ENCODE measurements around the gene CDH4. TPM values are rescaled to one million over a fixed set of nuclear protein-coding genes. Genes with fewer than 3 reads are reported as not detected.

CDH4 gene
- polyA plus RNA-seq, 1 donor: 1.7 TPM

GRCh38 chr20:61543086-61543485, 291.0 kb downstream of the CDH4 start:
- Histone ChIP-seq H3K4me3 (ENCODE audit: low read length) (no peak overlapping the region), H3K9me3 (ENCODE audit: control insufficient read depth, low read depth, low read length) (no peaks in the 10 kb centered on the region), H3K36me3 (ENCODE audit: control insufficient read depth, insufficient read depth, low read length) (no peaks in the 10 kb centered on the region), H3K27me3 (ENCODE audit: control insufficient read depth, insufficient read depth, low read length) (no peaks in the 10 kb centered on the region), H3K4me1 (ENCODE audit: control insufficient read depth, insufficient read depth, low read length) (no peaks in the 10 kb centered on the region), H3K27ac (ENCODE audit: low read length) (no peak overlapping the region)
- 85% methylated on average over 4 of the region's 8 CpGs for WGBS (ENCODE audit: insufficient coverage, low lambda C conversion rate)
- no peak for DNase-seq

- no peaks in the 10 kb centered on the region for H3K9me3 ChIP-seq (ENCODE audit: control insufficient read depth, low read depth, low read length)
- no CpG with 5 or more reads among the region's 34 CpGs for WGBS (ENCODE audit: insufficient coverage, low lambda C conversion rate)
- no peaks in the 10 kb centered on the region for H3K36me3 ChIP-seq (ENCODE audit: control insufficient read depth, insufficient read depth, low read length)
- no peak overlapping the region for H3K27ac ChIP-seq (ENCODE audit: low read length)
- no peak overlapping the region for H3K4me3 ChIP-seq (ENCODE audit: low read length)
- no peak for DNase-seq
- no peaks in the 10 kb centered on the region for H3K4me1 ChIP-seq (ENCODE audit: control insufficient read depth, insufficient read depth, low read length)
- no peaks in the 10 kb centered on the region for H3K27me3 ChIP-seq (ENCODE audit: control insufficient read depth, insufficient read depth, low read length)
These were observed 292.1 kb downstream of the CDH4 start for GRCh38 chr20:61543931-61544745.

- Histone ChIP-seq H3K27me3 (ENCODE audit: control insufficient read depth, insufficient read depth, low read length) (no peaks in the 10 kb centered on the region), H3K9me3 (ENCODE audit: control insufficient read depth, low read depth, low read length) (no peaks in the 10 kb centered on the region), H3K4me3 (ENCODE audit: low read length) (no peak overlapping the region), H3K27ac (ENCODE audit: low read length) (no peak overlapping the region), H3K4me1 (ENCODE audit: control insufficient read depth, insufficient read depth, low read length) (no peaks in the 10 kb centered on the region), H3K36me3 (ENCODE audit: control insufficient read depth, insufficient read depth, low read length) (no peaks in the 10 kb centered on the region)
- 85% methylated on average over 5 of the region's 35 CpGs for whole genome bisulfite sequencing (ENCODE audit: insufficient coverage, low lambda C conversion rate)
- no peak for DNase-seq
These were observed 293.1 kb downstream of the CDH4 start for GRCh38 chr20:61544910-61545889.

GRCh38 chr20:61546641-61547040, 294.6 kb downstream of the CDH4 start:
- no peaks in the 10 kb centered on the region for H3K4me1 ChIP-seq (ENCODE audit: control insufficient read depth, insufficient read depth, low read length)
- H3K4me3 ChIP-seq (ENCODE audit: low read length): no peak overlapping the region
- H3K27ac ChIP-seq (ENCODE audit: low read length): no peak overlapping the region

GRCh38 chr20:61548069-61548468, 296.0 kb downstream of the CDH4 start:
- H3K4me3 ChIP-seq (ENCODE audit: low read length): no peak overlapping the region
- no peaks in the 10 kb centered on the region for H3K4me1 ChIP-seq (ENCODE audit: control insufficient read depth, insufficient read depth, low read length)
- no peak for DNase-seq
- no peaks in the 10 kb centered on the region for H3K36me3 ChIP-seq (ENCODE audit: control insufficient read depth, insufficient read depth, low read length)
- WGBS (ENCODE audit: insufficient coverage, low lambda C conversion rate): 100% methylated on average over 1 of the region's 4 CpGs
- H3K27me3 ChIP-seq (ENCODE audit: control insufficient read depth, insufficient read depth, low read length): no peaks in the 10 kb centered on the region
- H3K9me3 ChIP-seq (ENCODE audit: control insufficient read depth, low read depth, low read length): no peaks in the 10 kb centered on the region
- H3K27ac ChIP-seq (ENCODE audit: low read length): no peak overlapping the region

More at GRCh38 chr20:61546641-61547040, 294.6 kb downstream of the CDH4 start:
- H3K9me3 ChIP-seq (ENCODE audit: control insufficient read depth, low read depth, low read length): no peaks in the 10 kb centered on the region
- no CpG with 5 or more reads among the region's 12 CpGs for WGBS (ENCODE audit: insufficient coverage, low lambda C conversion rate)
- no peak for DNase-seq
- H3K36me3 ChIP-seq (ENCODE audit: control insufficient read depth, insufficient read depth, low read length): no peaks in the 10 kb centered on the region
- no peaks in the 10 kb centered on the region for H3K27me3 ChIP-seq (ENCODE audit: control insufficient read depth, insufficient read depth, low read length)

- Histone ChIP-seq H3K4me3 (ENCODE audit: low read length) (no peak overlapping the region), H3K9me3 (ENCODE audit: control insufficient read depth, low read depth, low read length) (no peaks in the 10 kb centered on the region), H3K4me1 (ENCODE audit: control insufficient read depth, insufficient read depth, low read length) (no peaks in the 10 kb centered on the region), H3K36me3 (ENCODE audit: control insufficient read depth, insufficient read depth, low read length) (no peaks in the 10 kb centered on the region), H3K27ac (ENCODE audit: low read length) (no peak overlapping the region), H3K27me3 (ENCODE audit: control insufficient read depth, insufficient read depth, low read length) (no peaks in the 10 kb centered on the region)
- DNase-seq: no peak
- WGBS (ENCODE audit: insufficient coverage, low lambda C conversion rate): no CpG with 5 or more reads among the region's 2 CpGs
These were observed 297.8 kb downstream of the CDH4 start for GRCh38 chr20:61549865-61550264.

GRCh38 chr20:61551401-61551800, 299.3 kb downstream of the CDH4 start:
- no peaks in the 10 kb centered on the region for H3K27me3 ChIP-seq (ENCODE audit: control insufficient read depth, insufficient read depth, low read length)
- H3K4me1 ChIP-seq (ENCODE audit: control insufficient read depth, insufficient read depth, low read length): no peaks in the 10 kb centered on the region
- H3K27ac ChIP-seq (ENCODE audit: low read length): no peak overlapping the region
- no peak for DNase-seq
- no peaks in the 10 kb centered on the region for H3K9me3 ChIP-seq (ENCODE audit: control insufficient read depth, low read depth, low read length)
- no peaks in the 10 kb centered on the region for H3K36me3 ChIP-seq (ENCODE audit: control insufficient read depth, insufficient read depth, low read length)
- no CpG with 5 or more reads among the region's 2 CpGs for WGBS (ENCODE audit: insufficient coverage, low lambda C conversion rate)
- no peak overlapping the region for H3K4me3 ChIP-seq (ENCODE audit: low read length)

GRCh38 chr20:61554617-61555016, 302.6 kb downstream of the CDH4 start:
- no peak overlapping the region for H3K27ac ChIP-seq (ENCODE audit: low read length)
- no peak for DNase-seq
- no peaks in the 10 kb centered on the region for H3K36me3 ChIP-seq (ENCODE audit: control insufficient read depth, insufficient read depth, low read length)
- no peaks in the 10 kb centered on the region for H3K9me3 ChIP-seq (ENCODE audit: control insufficient read depth, low read depth, low read length)
- H3K4me3 ChIP-seq (ENCODE audit: low read length): no peak overlapping the region
- no peaks in the 10 kb centered on the region for H3K4me1 ChIP-seq (ENCODE audit: control insufficient read depth, insufficient read depth, low read length)
- WGBS (ENCODE audit: insufficient coverage, low lambda C conversion rate): 100% methylated on average over 1 of the region's 10 CpGs
- H3K27me3 ChIP-seq (ENCODE audit: control insufficient read depth, insufficient read depth, low read length): no peaks in the 10 kb centered on the region

- Histone ChIP-seq H3K4me3 (ENCODE audit: low read length) (no peak overlapping the region), H3K27ac (ENCODE audit: low read length) (no peak overlapping the region), H3K4me1 (ENCODE audit: control insufficient read depth, insufficient read depth, low read length) (no peaks in the 10 kb centered on the region), H3K27me3 (ENCODE audit: control insufficient read depth, insufficient read depth, low read length) (no peaks in the 10 kb centered on the region), H3K36me3 (ENCODE audit: control insufficient read depth, insufficient read depth, low read length) (no peaks in the 10 kb centered on the region), H3K9me3 (ENCODE audit: control insufficient read depth, low read depth, low read length) (no peaks in the 10 kb centered on the region)
- no peak for DNase-seq
- 100% methylated on average over 2 of the region's 6 CpGs for WGBS (ENCODE audit: insufficient coverage, low lambda C conversion rate)
These were observed 303.5 kb downstream of the CDH4 start for GRCh38 chr20:61555566-61555965.

GRCh38 chr20:61556111-61556510, 304.1 kb downstream of the CDH4 start:
- H3K4me1 ChIP-seq (ENCODE audit: control insufficient read depth, insufficient read depth, low read length): no peaks in the 10 kb centered on the region
- no peaks in the 10 kb centered on the region for H3K27me3 ChIP-seq (ENCODE audit: control insufficient read depth, insufficient read depth, low read length)
- no peak overlapping the region for H3K4me3 ChIP-seq (ENCODE audit: low read length)
- H3K9me3 ChIP-seq (ENCODE audit: control insufficient read depth, low read depth, low read length): no peaks in the 10 kb centered on the region
- DNase-seq: no peak
- H3K36me3 ChIP-seq (ENCODE audit: control insufficient read depth, insufficient read depth, low read length): no peaks in the 10 kb centered on the region
- H3K27ac ChIP-seq (ENCODE audit: low read length): no peak overlapping the region
- WGBS (ENCODE audit: insufficient coverage, low lambda C conversion rate): no CpG with 5 or more reads among the region's 3 CpGs
